SK-N-MC (cell line): Measurements from ENCODE around the gene MSH3.

Source experiments
- DNase-seq: peaks from one replicate; pipeline ENCODE4 v3.0.0-alpha.2; 2011; ENCODE audit warnings: low read depth, low spot score
- H3K27ac ChIP-seq: fragments of 200-600 bp; sonication (generic); 2 replicates; pipeline ENCODE4 v1.5.1; 2016; ENCODE audit warnings: mixed run types
- H3K36me3 ChIP-seq: fragments of 200-600 bp; sonication (generic); 2 replicates; pipeline ENCODE4 v1.6.1; 2017; ENCODE audit warnings: antibody characterized with exemption, low read length, mixed read lengths; ENCODE audit not compliant: insufficient read depth
- H3K4me3 ChIP-seq: fragments of 200-600 bp; sonication (generic); 2 replicates; pipeline ENCODE4 v1.5.1; 2016
- H3K9ac ChIP-seq: fragments of 200-600 bp; sonication (generic); 2 replicates; pipeline ENCODE4 v1.8.0; 2017; ENCODE audit warnings: mixed run types, mixed read lengths; ENCODE audit not compliant: insufficient read length
- H3K9me3 ChIP-seq: fragments of 200-600 bp; sonication (generic); 2 replicates; pipeline ENCODE4 v1.6.1; 2017; ENCODE audit warnings: low read depth, mild to moderate bottlenecking, antibody characterized with exemption, low read length, moderate library complexity, mixed read lengths
- EZH2 ChIP-seq: fragments of 200-600 bp; sonication (generic); IDR thresholded peaks from one replicate; pipeline ENCODE4 v1.6.1; 2017; ENCODE audit warnings: antibody characterized with exemption
- FOXP2 ChIP-seq: optimal IDR thresholded peaks from 2 replicates; pipeline ENCODE3; 2011; ENCODE audit warnings: mild to moderate bottlenecking, moderate library complexity; ENCODE audit not compliant: insufficient read depth; ENCODE audit errors: extremely low read length, control extremely low read depth
- POLR2AphosphoS5 ChIP-seq: IDR thresholded peaks from 2 replicates; pipeline ENCODE4 v1.6.1; 2012; ENCODE audit warnings: mild to moderate bottlenecking, low read depth, low read length, borderline replicate concordance

Gene MSH3

GRCh38 chr5:80695666-80696065 is 41.2 kb downstream of the MSH3 start:
- H3K27ac ChIP-seq = no peak overlapping the region
- no peak overlapping the region for H3K9ac ChIP-seq
- no peak for DNase-seq
- H3K36me3 ChIP-seq = no peaks in the 10 kb centered on the region
- TF ChIP-seq POLR2AphosphoS5 (no peak), EZH2 (no peak), FOXP2 (no peak)
- H3K4me3 ChIP-seq = no peak overlapping the region
- no peaks in the 10 kb centered on the region for H3K9me3 ChIP-seq

DNA sequence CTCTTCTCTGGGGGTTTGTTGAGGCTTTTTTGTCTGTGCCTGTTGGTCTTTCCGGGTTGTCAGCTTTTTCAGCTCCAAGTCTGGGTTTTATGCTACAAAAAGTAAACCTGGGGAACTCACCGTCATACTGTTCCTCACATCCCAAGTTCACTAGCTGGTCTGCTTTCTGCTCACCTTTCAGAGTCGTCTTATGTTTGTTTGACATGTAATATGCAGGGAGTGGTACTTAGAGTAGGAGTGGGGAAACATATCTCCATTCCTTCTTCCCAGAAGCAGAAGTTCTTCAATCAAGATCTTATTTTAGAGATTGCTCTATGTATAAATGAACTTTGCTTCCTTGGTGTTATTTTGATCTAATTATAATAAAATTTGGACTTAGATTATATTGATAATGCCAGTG is 42.0 kb downstream of the MSH3 start:
- Histone ChIP-seq H3K9me3 (no peaks in the 10 kb centered on the region), H3K4me3 (no peak overlapping the region), H3K9ac (no peak overlapping the region), H3K36me3 (no peaks in the 10 kb centered on the region), H3K27ac (no peak overlapping the region)
- no peak for DNase-seq
- TF ChIP-seq EZH2 = no peak
- TF ChIP-seq FOXP2 = no peak
- no peak for TF ChIP-seq POLR2AphosphoS5

GRCh38 chr5:80697100-80697499 is 42.6 kb downstream of the MSH3 start:
- no peak for TF ChIP-seq FOXP2
- TF ChIP-seq POLR2AphosphoS5 = no peak
- TF ChIP-seq EZH2 = no peak
- H3K4me3 ChIP-seq = no peak overlapping the region
- no peak for DNase-seq
- no peaks in the 10 kb centered on the region for H3K9me3 ChIP-seq
- no peaks in the 10 kb centered on the region for H3K36me3 ChIP-seq
- H3K27ac ChIP-seq = no peak overlapping the region
- no peak overlapping the region for H3K9ac ChIP-seq

DNA sequence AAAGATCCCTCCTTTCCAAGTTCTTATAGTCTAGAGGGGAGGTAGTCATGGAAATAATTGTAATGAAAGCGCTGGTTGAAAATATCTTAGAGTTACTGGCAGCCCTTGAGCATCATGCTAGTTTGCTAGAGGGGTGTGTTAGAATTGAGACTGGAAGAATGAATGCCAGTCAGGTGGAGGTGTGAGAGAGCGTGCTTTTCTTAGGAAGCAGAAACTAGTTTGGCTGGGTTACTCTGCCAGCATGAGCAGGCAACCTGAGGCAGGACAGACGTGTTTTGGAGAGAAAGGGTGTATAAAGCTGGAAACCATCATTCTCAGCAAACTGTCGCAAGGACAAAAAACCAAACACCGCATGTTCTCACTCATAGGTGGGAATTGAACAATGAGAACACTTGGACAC is 43.9 kb downstream of the MSH3 start:
- H3K36me3 ChIP-seq = no peaks in the 10 kb centered on the region
- DNase-seq = no peak
- no peak overlapping the region for H3K9ac ChIP-seq
- H3K4me3 ChIP-seq = no peak overlapping the region
- no peaks in the 10 kb centered on the region for H3K9me3 ChIP-seq
- no peak for TF ChIP-seq EZH2
- no peak overlapping the region for H3K27ac ChIP-seq

DNA sequence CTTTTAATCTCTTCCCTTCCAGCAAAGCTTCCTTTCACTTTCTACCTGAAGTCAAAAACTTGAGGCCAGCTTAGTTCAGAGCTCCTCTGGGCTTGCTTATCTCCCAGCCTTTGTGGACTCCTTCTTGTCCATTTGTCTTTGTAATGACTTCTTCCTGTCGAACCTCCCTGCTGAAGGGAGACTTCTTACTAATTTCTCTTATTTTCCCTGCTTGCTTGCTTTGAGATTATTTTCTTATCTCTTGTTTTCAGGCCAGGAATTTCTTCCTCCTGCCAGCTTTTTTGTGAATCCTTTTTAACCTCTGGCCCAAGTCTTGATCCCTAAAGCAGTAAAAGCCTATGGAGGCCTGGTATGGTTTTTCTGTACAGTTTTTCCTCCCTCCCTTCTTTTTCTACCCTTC is 47.1 kb downstream of the MSH3 start:
- Histone ChIP-seq H3K4me3 (no peak overlapping the region), H3K36me3 (0 out of 2 replicates have a peak, but pooled peaks cover 6% of the 10 kb centered on the region), H3K27ac (no peak overlapping the region), H3K9ac (no peak overlapping the region), H3K9me3 (no peaks in the 10 kb centered on the region)
- DNase-seq = no peak
- no peak for TF ChIP-seq FOXP2
- no peak for TF ChIP-seq EZH2
- TF ChIP-seq POLR2AphosphoS5 = no peak

- H3K27ac ChIP-seq = no peak overlapping the region
- TF ChIP-seq FOXP2 = no peak
- no peak for TF ChIP-seq POLR2AphosphoS5
- TF ChIP-seq EZH2 = no peak
These were observed 48.8 kb downstream of the MSH3 start for GRCh38 chr5:80703291-80703690.

DNA sequence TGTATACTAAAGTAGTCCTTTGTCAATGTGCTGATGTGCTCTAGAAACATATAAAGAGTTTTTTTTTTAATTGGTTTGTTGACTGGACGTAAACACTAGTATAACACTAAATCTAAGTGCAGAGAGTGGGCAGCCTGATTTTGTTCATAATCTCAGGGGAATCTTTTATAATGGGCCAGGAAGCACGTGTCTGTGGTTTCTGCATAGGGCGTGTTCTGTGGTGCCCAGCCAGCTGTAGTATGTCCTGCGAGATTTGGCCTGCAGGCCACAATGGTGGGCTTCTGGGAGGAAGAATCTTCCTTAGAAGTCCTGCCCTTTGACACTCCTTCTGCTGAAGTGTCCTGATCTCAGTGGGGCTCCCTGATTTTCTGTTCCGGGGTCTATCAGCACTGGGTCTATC is 49.3 kb downstream of the MSH3 start:
- H3K4me3 ChIP-seq = no peak overlapping the region
- no peak overlapping the region for H3K9ac ChIP-seq
- H3K9me3 ChIP-seq = no peaks in the 10 kb centered on the region
- H3K36me3 ChIP-seq = 0 out of 2 replicates have a peak, but pooled peaks cover 6% of the 10 kb centered on the region
- no peak for TF ChIP-seq EZH2
- no peak for TF ChIP-seq POLR2AphosphoS5
- no peak for TF ChIP-seq FOXP2
- DNase-seq = no peak
- no peak overlapping the region for H3K27ac ChIP-seq

More at GRCh38 chr5:80703291-80703690, 48.8 kb downstream of the MSH3 start:
- Histone ChIP-seq H3K36me3 (0 out of 2 replicates have a peak, but pooled peaks cover 6% of the 10 kb centered on the region), H3K4me3 (no peak overlapping the region), H3K9ac (no peak overlapping the region), H3K9me3 (no peaks in the 10 kb centered on the region)
- DNase-seq = no peak

DNA sequence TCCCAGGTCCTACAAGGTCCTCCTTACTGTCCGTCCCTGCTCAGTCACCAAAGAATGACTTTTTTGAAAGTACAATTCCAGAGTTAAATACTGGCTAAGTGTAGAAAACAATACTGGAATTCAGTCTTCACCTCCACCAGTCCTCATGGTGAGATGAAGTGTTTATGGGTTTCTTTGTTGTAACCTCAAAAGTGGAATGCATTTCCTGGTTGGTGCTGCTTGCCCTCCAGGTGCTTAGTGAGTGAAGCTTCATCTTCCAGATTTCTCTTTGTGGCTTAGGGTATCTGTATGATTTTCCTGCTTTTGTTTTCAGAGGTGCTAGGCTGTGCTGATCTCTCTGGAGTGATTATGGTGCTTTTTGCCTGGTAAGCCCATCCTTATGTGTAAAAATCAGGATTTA is 49.8 kb downstream of the MSH3 start:
- no peak for TF ChIP-seq FOXP2
- TF ChIP-seq POLR2AphosphoS5 = no peak
- TF ChIP-seq EZH2 = no peak
- no peak overlapping the region for H3K27ac ChIP-seq
- H3K4me3 ChIP-seq = no peak overlapping the region
- no peaks in the 10 kb centered on the region for H3K9me3 ChIP-seq
- H3K9ac ChIP-seq = no peak overlapping the region
- no peak for DNase-seq
- 0 out of 2 replicates have a peak, but pooled peaks cover 6% of the 10 kb centered on the region for H3K36me3 ChIP-seq

- Histone ChIP-seq H3K9ac (no peak overlapping the region), H3K27ac (no peak overlapping the region), H3K36me3 (0 out of 2 replicates have a peak, but pooled peaks cover 6% of the 10 kb centered on the region), H3K4me3 (no peak overlapping the region), H3K9me3 (no peaks in the 10 kb centered on the region)
- TF ChIP-seq EZH2 = no peak
- TF ChIP-seq FOXP2 = no peak
- TF ChIP-seq POLR2AphosphoS5 = no peak
- no peak for DNase-seq
These were observed 50.8 kb downstream of the MSH3 start for GRCh38 chr5:80705216-80705769.
